Measurements from ENCODE around the gene GNG13.

DNA sequence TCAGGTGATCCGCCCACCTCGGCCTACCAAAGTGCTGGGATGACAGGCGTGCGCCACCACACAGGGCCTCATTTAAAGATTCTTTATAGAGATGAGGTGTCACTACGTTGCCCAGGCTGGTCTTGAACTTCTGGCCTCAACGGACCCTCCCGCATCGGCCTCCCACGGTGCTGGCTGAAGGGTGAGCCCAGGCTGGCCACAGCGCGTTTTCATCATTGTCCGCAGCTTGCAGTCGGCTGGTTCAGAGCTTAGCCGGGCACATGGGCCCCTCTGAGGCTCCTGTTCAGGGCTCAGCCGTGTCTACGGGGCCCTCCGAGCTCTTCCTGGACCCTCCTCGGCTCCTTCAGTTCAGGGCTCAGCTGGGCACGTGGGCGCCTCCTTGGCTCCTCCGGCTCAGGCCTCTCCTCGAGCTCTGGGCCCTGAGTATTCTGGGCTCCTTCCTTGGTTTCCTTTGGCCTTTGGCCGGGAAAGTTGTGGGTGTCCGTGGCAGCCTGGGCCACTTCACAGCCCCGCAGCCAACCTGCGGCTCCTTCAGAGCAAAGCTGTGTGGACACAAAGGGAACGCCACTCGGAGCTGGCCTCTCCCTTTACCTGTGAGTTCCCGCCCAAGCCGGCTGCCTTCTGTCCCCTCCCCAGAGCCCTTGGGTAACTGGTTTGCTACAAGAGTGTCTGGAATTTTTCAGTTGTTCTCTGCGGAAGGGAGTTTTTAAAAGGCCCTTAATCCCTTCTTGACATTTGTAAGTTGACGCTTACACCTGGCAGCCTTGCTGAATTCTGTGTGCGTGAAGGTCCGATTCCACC is 41.2 kb downstream of the GNG13 start:
- TF ChIP-seq, protein P1, sequence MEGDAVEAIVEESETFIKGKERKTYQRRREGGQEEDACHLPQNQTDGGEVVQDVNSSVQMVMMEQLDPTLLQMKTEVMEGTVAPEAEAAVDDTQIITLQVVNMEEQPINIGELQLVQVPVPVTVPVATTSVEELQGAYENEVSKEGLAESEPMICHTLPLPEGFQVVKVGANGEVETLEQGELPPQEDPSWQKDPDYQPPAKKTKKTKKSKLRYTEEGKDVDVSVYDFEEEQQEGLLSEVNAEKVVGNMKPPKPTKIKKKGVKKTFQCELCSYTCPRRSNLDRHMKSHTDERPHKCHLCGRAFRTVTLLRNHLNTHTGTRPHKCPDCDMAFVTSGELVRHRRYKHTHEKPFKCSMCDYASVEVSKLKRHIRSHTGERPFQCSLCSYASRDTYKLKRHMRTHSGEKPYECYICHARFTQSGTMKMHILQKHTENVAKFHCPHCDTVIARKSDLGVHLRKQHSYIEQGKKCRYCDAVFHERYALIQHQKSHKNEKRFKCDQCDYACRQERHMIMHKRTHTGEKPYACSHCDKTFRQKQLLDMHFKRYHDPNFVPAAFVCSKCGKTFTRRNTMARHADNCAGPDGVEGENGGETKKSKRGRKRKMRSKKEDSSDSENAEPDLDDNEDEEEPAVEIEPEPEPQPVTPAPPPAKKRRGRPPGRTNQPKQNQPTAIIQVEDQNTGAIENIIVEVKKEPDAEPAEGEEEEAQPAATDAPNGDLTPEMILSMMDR (IDR thresholded peaks at IDR 0.05; ENCODE audit: low read depth, low read length, poor library complexity, severe bottlenecking), result no peak
- no peak for TF ChIP-seq EZH2phosphoT487 (IDR thresholded peaks at IDR 0.05; ENCODE audit: borderline replicate concordance, low read length)
